Measurements from ENCODE around the gene DBP.

DBP gene

GRCh38 chr19:48615231-48616040, 21.7 kb downstream of the DBP start:
- FAIRE-seq (no peak), DNase-seq (ENCODE audit: insufficient read length, low spot score) (no peak)
- TF ChIP-seq POLR2A (IDR thresholded peaks at IDR 0.05; ENCODE audit: low read depth, low read length) (peak; percentile 28; the same call in 1 of the 2 replicates), POU2F2 (IDR thresholded peaks at IDR 0.05; ENCODE audit: low read depth, low read length) (no peak)

GRCh38 chr19:48614436-48615230, 22.5 kb downstream of the DBP start, which contains the start of gene FAM83E:
Gene FAM83E, minus strand, starts transcription at chr19:48615076. Its CDS starts 1,704 bp downstream, at chr19:48613372.
- TF ChIP-seq POLR2AphosphoS5 (IDR thresholded peaks at IDR 0.05; ENCODE audit: low read depth, low read length), result peak; percentile 51; the same call in 1 of the 2 replicates
- TF ChIP-seq PAX5 (IDR thresholded peaks at IDR 0.05; ENCODE audit: insufficient read depth, low read length, severe bottlenecking), result no peak
- peak; percentile 3; the same call in 1 of the 2 replicates for TF ChIP-seq POLR2A (IDR thresholded peaks at IDR 0.05; ENCODE audit: low read depth, low read length)
- no peak for DNase-seq (ENCODE audit: insufficient read length, low spot score)
- no peak for FAIRE-seq

DNA sequence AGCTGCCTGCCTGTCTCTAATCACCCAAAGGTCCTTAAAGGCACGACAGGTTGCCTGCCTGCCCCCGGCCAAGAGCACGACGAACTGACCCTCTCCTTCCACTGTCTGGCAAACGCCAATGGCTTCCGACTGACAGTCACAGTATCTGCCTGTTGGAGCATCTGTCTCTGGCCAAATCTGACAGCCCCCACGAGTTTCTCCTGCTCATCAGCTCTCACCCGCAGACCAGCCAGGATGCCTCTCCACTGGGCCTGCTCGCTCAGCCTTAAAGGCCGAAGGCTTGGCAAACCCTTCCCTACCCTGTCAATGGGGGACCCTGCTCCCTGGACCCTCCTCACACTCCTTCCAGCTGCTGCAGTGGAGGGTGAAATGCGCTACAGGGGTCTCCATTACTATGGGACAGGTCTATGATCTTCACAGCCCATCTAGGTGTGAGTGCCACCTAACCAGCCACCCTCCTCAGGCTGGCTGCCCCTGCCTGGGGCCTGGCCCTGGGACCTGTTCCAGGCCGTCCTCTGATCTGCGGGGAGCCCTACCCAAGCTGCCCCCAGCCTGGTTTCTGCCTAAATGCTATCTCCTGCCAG, 23.2 kb downstream of the DBP start:
- FAIRE-seq (no peak), DNase-seq (ENCODE audit: insufficient read length, low spot score) (no peak)
- TF ChIP-seq POU2F2 (IDR thresholded peaks at IDR 0.05; ENCODE audit: low read depth, low read length) (peak; percentile 48; the same call in 1 of the 2 replicates), POLR2AphosphoS5 (IDR thresholded peaks at IDR 0.05; ENCODE audit: low read depth, low read length) (peak; percentile 71), PAX5 (IDR thresholded peaks at IDR 0.05; ENCODE audit: insufficient read depth, low read length, severe bottlenecking) (no peak), TAF1 (IDR thresholded peaks at IDR 0.05; ENCODE audit: low read depth, low read length) (no peak), SPI1 (IDR thresholded peaks at IDR 0.05; ENCODE audit: low read depth, low read length) (no peak), POLR2A (IDR thresholded peaks at IDR 0.05; ENCODE audit: low read depth, low read length) (peak; percentile 73)

- FAIRE-seq (no peak), DNase-seq (ENCODE audit: insufficient read length, low spot score) (no peak)
- TF ChIP-seq TAF1 (IDR thresholded peaks at IDR 0.05; ENCODE audit: low read depth, low read length) (no peak), POLR2AphosphoS5 (IDR thresholded peaks at IDR 0.05; ENCODE audit: low read depth, low read length) (no peak; the same call in 1 of the 2 replicates), POLR2A (IDR thresholded peaks at IDR 0.05; ENCODE audit: low read depth, low read length) (no peak), SPI1 (IDR thresholded peaks at IDR 0.05; ENCODE audit: low read depth, low read length) (no peak), PAX5 (IDR thresholded peaks at IDR 0.05; ENCODE audit: insufficient read depth, low read length, severe bottlenecking) (no peak), POU2F2 (IDR thresholded peaks at IDR 0.05; ENCODE audit: low read depth, low read length) (no peak)
These were observed 23.9 kb downstream of the DBP start for GRCh38 chr19:48613024-48613851.

GRCh38 chr19:48611872-48612271, 25.3 kb downstream of the DBP start:
- no peak for DNase-seq (ENCODE audit: insufficient read length, low spot score)
- TF ChIP-seq TAF1 (IDR thresholded peaks at IDR 0.05; ENCODE audit: low read depth, low read length), result no peak
- no peak for TF ChIP-seq POLR2AphosphoS5 (IDR thresholded peaks at IDR 0.05; ENCODE audit: low read depth, low read length)
- no peak for TF ChIP-seq POLR2A (IDR thresholded peaks at IDR 0.05; ENCODE audit: low read depth, low read length)
- no peak for TF ChIP-seq SPI1 (IDR thresholded peaks at IDR 0.05; ENCODE audit: low read depth, low read length)
- no peak for TF ChIP-seq PAX5 (IDR thresholded peaks at IDR 0.05; ENCODE audit: insufficient read depth, low read length, severe bottlenecking)
- no peak for TF ChIP-seq POU2F2 (IDR thresholded peaks at IDR 0.05; ENCODE audit: low read depth, low read length)
- FAIRE-seq, result no peak

DNA sequence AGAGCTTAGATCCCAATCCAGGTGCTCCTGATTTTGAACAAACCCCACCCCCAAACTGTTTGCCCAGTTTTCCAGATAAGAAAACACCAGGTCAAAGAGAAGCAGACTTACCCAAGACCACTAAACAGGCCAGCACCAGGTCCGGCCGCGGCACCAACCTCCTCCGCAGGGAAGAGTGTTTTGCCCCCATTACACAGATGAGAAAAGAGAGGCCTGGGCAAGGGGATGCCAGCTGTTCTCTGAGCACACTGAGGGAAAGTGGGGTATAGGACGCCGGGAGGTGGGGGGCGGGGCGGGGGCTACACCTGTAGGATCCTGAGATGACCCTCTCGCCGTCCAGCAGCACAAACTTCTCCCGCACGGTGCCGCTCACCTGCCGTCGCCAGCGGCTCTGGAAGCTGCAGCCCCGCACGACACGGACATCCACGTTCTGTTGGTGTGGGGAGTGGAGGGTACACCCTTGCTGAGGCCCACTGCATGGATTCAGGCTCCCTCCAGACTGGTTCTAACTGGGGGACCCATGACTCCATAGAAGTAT, 27.5 kb downstream of the DBP start:
- FAIRE-seq (no peak), DNase-seq (ENCODE audit: insufficient read length, low spot score) (no peak)
- TF ChIP-seq POLR2A (IDR thresholded peaks at IDR 0.05; ENCODE audit: low read depth, low read length), result no peak
- no peak for TF ChIP-seq TAF1 (IDR thresholded peaks at IDR 0.05; ENCODE audit: low read depth, low read length)
- TF ChIP-seq POLR2AphosphoS5 (IDR thresholded peaks at IDR 0.05; ENCODE audit: low read depth, low read length), result no peak
- no peak for TF ChIP-seq POU2F2 (IDR thresholded peaks at IDR 0.05; ENCODE audit: low read depth, low read length)
- no peak for TF ChIP-seq PAX5 (IDR thresholded peaks at IDR 0.05; ENCODE audit: insufficient read depth, low read length, severe bottlenecking)
- no peak for TF ChIP-seq SPI1 (IDR thresholded peaks at IDR 0.05; ENCODE audit: low read depth, low read length)

DNA sequence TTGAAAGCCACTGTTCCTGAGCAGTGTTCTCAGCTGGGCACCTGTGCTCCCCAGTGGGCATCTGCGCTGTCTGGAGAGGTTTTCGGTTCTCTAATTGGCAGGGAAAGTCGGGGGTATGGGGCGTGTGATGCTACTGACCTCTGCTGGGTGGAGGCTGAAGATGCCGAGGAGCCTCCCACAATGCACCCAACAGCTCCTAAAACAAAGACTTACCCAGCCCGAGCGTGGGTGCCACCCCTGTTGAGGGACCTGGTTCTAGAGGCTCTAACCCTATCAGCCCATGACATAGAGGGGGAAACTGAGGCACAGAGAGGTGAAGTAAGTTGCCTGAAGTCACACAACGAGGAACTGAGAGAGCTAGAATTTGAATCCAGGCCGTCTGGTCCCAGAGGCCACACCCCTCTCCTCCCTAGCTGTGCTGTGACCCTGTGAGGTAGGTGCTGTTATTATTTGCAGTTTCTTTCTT, 28.3 kb downstream of the DBP start:
- FAIRE-seq (peak; percentile 78), DNase-seq (ENCODE audit: insufficient read length, low spot score) (peak; percentile 75)
- TF ChIP-seq PAX5 (IDR thresholded peaks at IDR 0.05; ENCODE audit: insufficient read depth, low read length, severe bottlenecking) (no peak), SPI1 (IDR thresholded peaks at IDR 0.05; ENCODE audit: low read depth, low read length) (peak; percentile 41; the same call in 1 of the 2 replicates), TAF1 (IDR thresholded peaks at IDR 0.05; ENCODE audit: low read depth, low read length) (no peak), POLR2AphosphoS5 (IDR thresholded peaks at IDR 0.05; ENCODE audit: low read depth, low read length) (no peak)

DNA sequence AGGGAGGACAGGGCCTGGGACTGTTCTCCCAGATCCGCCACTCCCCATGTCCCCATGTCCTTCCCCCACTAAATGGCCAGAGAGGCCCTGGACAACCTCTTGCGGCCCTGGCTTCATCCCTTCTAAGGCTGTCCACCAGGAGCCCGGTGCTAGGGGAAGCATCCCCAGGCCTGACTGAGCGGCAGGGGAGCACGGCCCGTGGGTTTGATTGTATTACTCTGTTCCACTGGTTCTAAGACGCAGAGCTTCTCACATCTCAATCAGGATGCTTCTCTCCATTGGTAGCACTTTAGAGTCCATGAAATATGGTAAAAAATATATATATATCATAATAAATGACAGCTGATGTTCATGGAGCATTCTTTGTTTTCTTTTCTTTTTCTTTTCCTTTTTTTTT, 29.8 kb downstream of the DBP start:
- no peak for TF ChIP-seq POLR2A (IDR thresholded peaks at IDR 0.05; ENCODE audit: low read depth, low read length)
- no peak for TF ChIP-seq SPI1 (IDR thresholded peaks at IDR 0.05; ENCODE audit: low read depth, low read length)
- TF ChIP-seq PAX5 (IDR thresholded peaks at IDR 0.05; ENCODE audit: insufficient read depth, low read length, severe bottlenecking), result no peak
- no peak for TF ChIP-seq TAF1 (IDR thresholded peaks at IDR 0.05; ENCODE audit: low read depth, low read length)
- TF ChIP-seq POU2F2 (IDR thresholded peaks at IDR 0.05; ENCODE audit: low read depth, low read length), result no peak
- no peak for TF ChIP-seq POLR2AphosphoS5 (IDR thresholded peaks at IDR 0.05; ENCODE audit: low read depth, low read length)
- FAIRE-seq (no peak), DNase-seq (ENCODE audit: insufficient read length, low spot score) (no peak)
